Motor neuron (in vitro differentiated cells): ENCODE measurements around the gene GNG10. TPM values are rescaled to one million over a fixed set of nuclear protein-coding genes. Genes with fewer than 3 reads are reported as not detected.
"Not testable (repeated sequence)": the region's sequence is repeated elsewhere in the genome, so short reads cannot be mapped to it uniquely, and the experiment has no call there.

Experiments
- ATAC-seq, 8 experiments: fragments of 200-7000 bp; cut with Tn5 transposase; replicated peaks in 6 of 8; 2 replicates each; pipeline ENCODE4 v1.8.0; 2021; ENCODE audit warnings: mild to moderate bottlenecking in 8 of 8, moderate library complexity in 8 of 8
- H3K27ac ChIP-seq, 2 donors: fragments of 250-450 bp; sonication (Bioruptor Pico); 2 replicates each; pipeline ENCODE4 v1.9.0; 2021; ENCODE audit warnings: antibody characterized with exemption in 2 of 2, mild to moderate bottlenecking in 2 of 2, moderate library complexity in 1 of 2
- H3K4me1 ChIP-seq, 2 donors: fragments of 250-450 bp; sonication (Bioruptor Pico); replicated peaks in 1 of 2; 2 replicates each; pipeline ENCODE4 v1.6.1; 2021; ENCODE audit warnings: antibody characterized with exemption in 2 of 2, mild to moderate bottlenecking in 2 of 2, moderate library complexity in 1 of 2
- H3K4me3 ChIP-seq, 5 donors: fragments of 250-450 bp; sonication (Bioruptor Pico); 2 replicates each; pipeline ENCODE4 v1.9.0; 2021; ENCODE audit warnings: antibody characterized with exemption in 5 of 5, mild to moderate bottlenecking in 5 of 5, moderate library complexity in 4 of 5
- WGBS, 10 experiments: fragments of 450-650 bp; shearing (Covaris generic); methylation state at CpG; one replicate each; pipeline ENCODE4 v1.0.0; 2022; 5-methylcytosine and 5-hydroxymethylcytosine counted together
- in situ Hi-C, 9 experiments: fragments of 400-800 bp; cut with MboI; loops; one replicate each; pipeline ENCODE4 v1.15.0; 2021; ENCODE audit warnings: low sequenced_read_pairs in 9 of 9, low pct_unique_long_range_greater_than_20kb in 2 of 9; ENCODE audit not compliant: unreplicated experiment in 9 of 9
- total RNA-seq, 8 experiments: library from RNA; unstranded; fragments of 300-600 nt; gene quantifications; 2 replicates each; pipeline versions ENCODE4 v1.2.3 to v1.2.4, GENCODE V29; 2022

The GNG10 gene
- total RNA-seq, 8 experiments from 2014 or later, result 15.7 to 52.7 (median 33.1) TPM

DNA sequence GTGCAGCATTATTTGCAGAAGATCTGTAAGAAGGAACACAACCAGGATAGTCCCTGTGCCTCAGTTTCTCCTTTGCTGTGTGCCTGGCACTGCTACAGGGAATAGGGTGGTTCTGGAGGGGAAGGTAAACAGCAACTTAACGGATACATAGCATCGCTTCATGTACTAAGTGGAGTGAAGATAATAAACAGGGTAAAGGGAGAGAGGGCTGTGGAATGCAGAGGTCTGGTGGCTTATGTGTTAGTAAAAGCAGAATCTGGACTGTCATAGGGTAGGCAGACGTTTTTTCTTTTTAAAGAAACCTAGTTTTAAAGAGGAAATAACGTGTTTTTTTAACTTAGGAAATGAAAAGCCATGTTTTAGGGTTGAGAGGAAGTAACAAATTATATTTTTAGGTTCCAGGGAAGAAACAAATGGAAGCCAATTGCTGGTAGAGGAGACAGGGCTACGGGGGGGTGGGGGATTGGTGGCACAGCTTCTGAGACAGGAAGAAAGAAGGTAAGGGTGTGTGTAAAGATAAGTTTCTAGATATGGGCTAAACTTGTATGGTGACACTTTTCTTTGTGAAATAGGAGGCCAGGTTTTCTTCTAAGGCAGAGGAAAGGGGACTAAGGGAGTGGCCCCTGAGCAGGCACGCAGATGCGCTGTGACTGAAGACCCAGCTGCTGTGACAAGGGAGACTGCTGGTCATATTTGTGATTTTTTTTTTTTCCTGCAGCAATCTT, 1.3 kb downstream of the GNG10 start:
- in situ Hi-C loops, result no loop called here
- ATAC-seq, result peak in 2 of 8 experiments; percentile 0 to 1
- H3K27ac ChIP-seq, result peak overlapping the region; percentile 73 to 94
- 20 to 49% (median 33%) methylated on average over 2 to 5 of the region's 7 CpGs; no CpG with 5 or more reads in 1 of the 10 experiments for WGBS, 10 experiments
- H3K4me3 ChIP-seq, result peak overlapping the region; percentile 63 to 96 (median 75)
- H3K4me1 ChIP-seq, result peaks cover 2 to 10% of the 10 kb centered on the region in 2 donors

GRCh38 chr9:111663301-111663823, 2.0 kb downstream of the GNG10 start:
- Histone ChIP-seq H3K4me1 (peaks cover 2 to 10% of the 10 kb centered on the region in 2 donors), H3K27ac (no peak overlapping the region), H3K4me3 (peak overlapping the region in 1 of 5 donors; percentile 78)
- in situ Hi-C loops, result no loop called here
- WGBS, 10 experiments, result 72 to 100% (median 92%) methylated on average over 1 to 5 of the region's 5 CpGs; no CpG with 5 or more reads in 2 of the 10 experiments
- no peak for ATAC-seq

- WGBS, 10 experiments, result 80 to 100% (median 100%) methylated on average over 1 of the region's 1 CpG; no CpG with 5 or more reads in 4 of the 10 experiments
- in situ Hi-C loops, result no loop called here
- H3K27ac ChIP-seq, result no peak overlapping the region
- no peak overlapping the region for H3K4me3 ChIP-seq
- ATAC-seq, result no peak
- H3K4me1 ChIP-seq, result peaks cover 0 to 3% of the 10 kb centered on the region in 2 donors
Measured at GRCh38 chr9:111668026-111668573, 6.7 kb downstream of the GNG10 start.

DNA sequence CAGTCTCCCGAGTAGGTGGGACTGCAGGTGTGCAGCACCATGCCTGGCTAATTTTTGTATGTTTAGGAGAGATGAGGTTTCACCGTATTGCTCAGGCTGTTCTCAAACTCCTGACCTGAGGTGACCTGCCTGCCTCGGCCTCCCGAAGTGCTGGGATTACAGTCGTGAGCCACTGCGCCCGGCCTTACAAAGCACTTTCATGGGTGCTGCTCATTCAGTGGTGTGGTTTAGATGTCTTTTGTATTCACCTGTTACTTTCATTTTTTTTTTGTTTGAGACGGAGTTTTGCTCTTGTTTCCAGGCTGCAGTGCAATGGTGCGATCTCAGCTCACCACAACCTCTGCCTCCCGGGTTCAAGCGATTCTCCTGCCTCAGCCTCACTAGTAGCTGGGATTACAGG, 7.2 kb downstream of the GNG10 start:
- H3K4me3 ChIP-seq, H3K27ac ChIP-seq, in situ Hi-C loops, ATAC-seq, H3K4me1 ChIP-seq: not testable (repeated sequence)
- WGBS, 10 experiments, result 89 to 100% (median 100%) methylated on average over 2 to 7 of the region's 11 CpGs; no CpG with 5 or more reads in 3 of the 10 experiments

DNA sequence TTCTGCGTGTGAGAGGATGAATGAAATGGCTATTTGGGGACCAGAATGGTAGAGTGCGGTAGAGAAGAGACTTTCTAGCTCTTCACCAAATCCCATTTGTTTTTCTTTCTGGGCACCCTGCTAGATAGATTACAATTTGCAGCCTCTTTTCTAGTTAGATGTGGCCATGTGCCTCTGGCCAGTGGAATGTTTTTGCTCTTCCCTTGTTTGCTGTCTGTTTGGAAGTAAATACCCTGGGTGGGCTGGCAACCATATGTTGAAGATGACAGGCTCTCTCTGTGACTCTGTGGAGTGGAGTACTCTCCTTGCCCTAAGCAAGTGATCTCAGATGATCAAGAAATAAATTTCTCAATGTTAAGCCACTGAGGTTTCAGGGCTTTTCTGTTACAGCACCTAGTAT, 12.9 kb downstream of the GNG10 start:
- Histone ChIP-seq H3K4me1 (no peaks in the 10 kb centered on the region), H3K4me3 (no peak overlapping the region), H3K27ac (no peak overlapping the region)
- WGBS, 10 experiments, result 80 to 100% (median 87%) methylated on average over 1 to 2 of the region's 2 CpGs; no CpG with 5 or more reads in 7 of the 10 experiments
- in situ Hi-C loops, result no loop called here
- no peak for ATAC-seq

DNA sequence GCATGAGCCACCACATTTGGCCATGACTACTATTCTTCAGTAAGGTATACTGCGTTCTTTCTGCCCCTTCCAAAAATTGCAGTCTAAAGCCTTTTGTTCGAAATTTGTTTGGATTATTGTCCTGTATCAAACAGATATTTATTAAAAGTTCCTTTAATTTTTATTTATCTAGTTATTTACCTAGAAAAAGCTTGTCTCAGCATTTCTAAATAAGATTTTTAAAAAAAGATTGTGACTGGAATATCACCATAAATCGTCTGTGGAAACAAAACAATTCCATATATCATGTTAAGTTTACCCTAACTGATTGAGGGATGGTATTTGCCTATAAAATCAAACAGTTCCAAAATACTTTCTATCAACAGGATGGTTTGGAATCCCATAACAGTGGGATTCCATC, 14.7 kb downstream of the GNG10 start:
- no peak for ATAC-seq
- Histone ChIP-seq H3K27ac (no peak overlapping the region), H3K4me3 (no peak overlapping the region), H3K4me1 (no peaks in the 10 kb centered on the region)
- WGBS, 10 experiments, result 85 to 100% (median 95%) methylated on average over 1 to 3 of the region's 3 CpGs; no CpG with 5 or more reads in 1 of the 10 experiments
- in situ Hi-C loops, result no loop called here

DNA sequence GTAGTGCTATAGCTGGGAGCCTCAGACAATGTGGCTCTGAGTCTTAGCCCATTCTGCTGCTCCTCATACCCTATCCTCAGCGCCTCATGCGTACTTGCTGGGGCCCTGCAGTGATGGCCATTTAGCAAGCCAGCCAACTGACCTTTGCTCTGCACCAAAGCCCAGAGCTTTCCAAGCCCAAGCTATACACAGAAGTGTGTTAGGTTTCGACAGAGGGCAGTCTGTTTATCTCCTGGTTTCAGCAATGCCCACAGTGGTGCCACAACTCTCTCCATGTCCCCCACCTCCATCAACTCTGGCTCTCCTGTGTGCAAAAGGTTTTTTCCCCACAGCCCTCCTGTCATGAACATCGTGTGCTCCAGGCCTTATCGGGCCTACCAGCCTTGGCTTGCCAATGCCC, 16.9 kb downstream of the GNG10 start:
- WGBS, 10 experiments, result 80 to 100% (median 97%) methylated on average over 1 to 5 of the region's 5 CpGs; no CpG with 5 or more reads in 3 of the 10 experiments
- H3K27ac ChIP-seq, result no peak overlapping the region
- H3K4me1 ChIP-seq, result no peaks in the 10 kb centered on the region
- in situ Hi-C loops, result no loop called here
- H3K4me3 ChIP-seq, result no peak overlapping the region
- ATAC-seq, result no peak

DNA sequence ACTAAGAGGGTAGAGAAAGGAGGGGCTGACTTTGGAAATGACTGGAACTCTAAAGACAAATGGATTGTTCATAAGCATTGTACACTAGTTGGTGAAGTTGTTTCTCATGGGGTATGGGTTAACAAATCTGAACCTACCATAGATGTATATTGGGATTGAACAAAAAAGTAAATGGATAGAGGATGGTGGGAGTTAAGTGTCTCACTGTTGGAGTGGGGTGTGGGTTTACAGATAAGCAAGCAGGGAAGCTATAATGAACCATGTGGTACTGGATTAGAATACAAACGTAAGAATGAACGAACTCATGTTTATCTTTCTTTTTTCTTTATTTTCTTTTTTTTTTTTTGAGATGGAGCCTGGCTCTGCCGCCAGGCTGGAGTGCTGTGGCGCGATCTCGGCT, 17.8 kb downstream of the GNG10 start:
- WGBS, 10 experiments, result 87 to 100% (median 96%) methylated on average over 1 to 6 of the region's 6 CpGs; no CpG with 5 or more reads in 1 of the 10 experiments
- Histone ChIP-seq H3K4me3 (no peak overlapping the region), H3K27ac (no peak overlapping the region), H3K4me1 (no peaks in the 10 kb centered on the region)
- in situ Hi-C loops, result no loop called here
- no peak for ATAC-seq

- ATAC-seq, result no peak
- H3K4me3 ChIP-seq, result no peak overlapping the region
Measured at GRCh38 chr9:111683392-111683791, 22.0 kb downstream of the GNG10 start.

DNA sequence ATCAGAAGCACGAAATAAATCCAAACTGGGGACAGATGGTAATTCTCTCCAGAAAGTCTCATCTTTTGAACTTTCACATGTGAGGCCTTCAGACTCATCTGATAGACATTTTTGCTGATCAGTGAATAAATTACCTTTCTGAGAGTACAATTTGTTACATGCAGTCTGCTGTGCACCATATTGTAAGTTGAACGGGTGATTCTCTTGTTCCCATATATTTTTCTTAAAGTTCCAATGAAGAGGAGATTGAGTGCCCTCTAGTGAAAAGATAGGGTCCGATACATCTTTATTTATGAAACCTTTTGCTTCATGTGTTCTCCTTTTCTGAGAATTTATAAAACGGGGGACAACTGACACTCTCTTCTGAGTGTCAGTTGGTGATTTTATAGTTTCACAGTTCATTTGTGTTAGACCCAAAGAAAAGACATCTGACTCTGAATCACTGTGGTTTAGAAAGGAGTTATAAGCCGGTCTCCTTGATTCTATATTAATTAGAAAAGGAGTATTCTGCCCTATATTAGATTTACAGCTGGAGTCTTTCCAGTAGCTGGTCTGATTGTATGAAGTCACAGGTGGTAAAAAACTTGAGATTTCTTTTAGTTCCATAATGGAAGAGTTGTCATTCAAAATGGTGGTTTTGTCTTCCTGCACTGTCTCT, 30.4 kb downstream of the GNG10 start:
- Histone ChIP-seq H3K4me3 (no peak overlapping the region), H3K27ac (no peak overlapping the region), H3K4me1 (peaks cover 0 to 3% of the 10 kb centered on the region in 2 donors)
- ATAC-seq, result peak; percentile 14 to 76 (median 58)
- WGBS, 10 experiments, result 0 to 45% (median 22%) methylated on average over 2 to 5 of the region's 5 CpGs
- in situ Hi-C loops, result no loop called here

More at GRCh38 chr9:111683392-111683791, 22.0 kb downstream of the GNG10 start:
- Histone ChIP-seq H3K27ac (no peak overlapping the region), H3K4me1 (no peaks in the 10 kb centered on the region)
- whole genome bisulfite sequencing, 10 experiments, result 83 to 100% (median 100%) methylated on average over 1 of the region's 1 CpG
- in situ Hi-C loops, result no loop called here

- Histone ChIP-seq H3K4me3 (no peak overlapping the region), H3K27ac (no peak overlapping the region), H3K4me1 (peaks cover 0 to 2% of the 10 kb centered on the region in 2 donors)
- in situ Hi-C loops, result no loop called here
- no peak for ATAC-seq
Measured at GRCh38 chr9:111696796-111697195, 35.4 kb downstream of the GNG10 start.

GRCh38 chr9:111700776-111701175, 39.4 kb downstream of the GNG10 start:
- 67 to 83% (median 76%) methylated on average over 1 of the region's 1 CpG; no CpG with 5 or more reads in 2 of the 10 experiments for WGBS, 10 experiments
- no peak for ATAC-seq
- H3K4me1 ChIP-seq, result no peaks in the 10 kb centered on the region
- no peak overlapping the region for H3K4me3 ChIP-seq
- in situ Hi-C loops, result no loop called here
- no peak overlapping the region for H3K27ac ChIP-seq

- Histone ChIP-seq H3K4me3 (no peak overlapping the region), H3K4me1 (no peaks in the 10 kb centered on the region), H3K27ac (no peak overlapping the region)
- in situ Hi-C loops, result no loop called here
- WGBS, 10 experiments, result 43 to 100% (median 86%) methylated on average over 1 to 2 of the region's 2 CpGs; no CpG with 5 or more reads in 1 of the 10 experiments
- ATAC-seq, result no peak
Measured at GRCh38 chr9:111704503-111704902, 43.1 kb downstream of the GNG10 start.
